ENCODE results near the gene TNNT2. TPM values are rescaled to one million over a fixed set of nuclear protein-coding genes. Genes with fewer than 3 reads are reported as not detected.

Gene TNNT2
- polyA plus RNA-seq, 2 donors, result 7.1 to 7.5 TPM

DNA sequence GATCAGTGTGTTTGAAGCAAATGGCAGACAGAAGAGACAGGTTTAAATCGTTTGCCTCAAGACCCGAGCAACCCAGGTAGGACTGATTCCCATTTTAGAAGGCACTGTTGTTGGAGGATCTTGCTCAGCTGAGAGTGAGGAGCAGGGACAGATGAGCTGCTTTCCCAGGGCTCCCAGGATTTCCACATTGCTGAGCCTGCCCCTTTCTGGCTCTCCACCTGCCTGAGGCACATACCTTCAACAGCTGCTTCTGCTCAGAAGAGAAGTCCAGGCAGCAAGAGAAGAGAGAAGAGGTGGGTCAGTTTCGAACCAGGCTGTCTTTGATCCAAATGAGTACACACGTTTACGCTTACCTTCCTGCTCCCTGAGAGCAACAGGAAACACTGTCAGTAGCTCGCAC, 5.7 kb downstream of the TNNT2 start:
- Histone ChIP-seq H3K27ac (ENCODE audit: low read depth in 2 of 2, low read length in 1 of 2) (no peak overlapping the region), H3K27me3 (ENCODE audit: control insufficient read depth in 1 of 2, insufficient read depth in 2 of 2, low read length in 2 of 2) (no peaks in the 10 kb centered on the region), H3K4me1 (ENCODE audit: control insufficient read depth in 2 of 2, insufficient read depth in 2 of 2, low read length in 1 of 2) (peaks cover 0 to 14% of the 10 kb centered on the region in 2 donors), H3K36me3 (ENCODE audit: control insufficient read depth in 2 of 2, insufficient read depth in 2 of 2, low read length in 1 of 2) (no peaks in the 10 kb centered on the region), H3K9me3 (ENCODE audit: control insufficient read depth in 2 of 2, insufficient read depth in 1 of 2, low read depth in 1 of 2, low read length in 1 of 2) (peaks cover 0 to 4% of the 10 kb centered on the region in 2 donors), H3K4me3 (ENCODE audit: low read depth in 1 of 2, low read length in 2 of 2) (no peak overlapping the region)
- WGBS, 2 donors, result 53 to 57% methylated on average over 6 of the region's 6 CpGs

DNA sequence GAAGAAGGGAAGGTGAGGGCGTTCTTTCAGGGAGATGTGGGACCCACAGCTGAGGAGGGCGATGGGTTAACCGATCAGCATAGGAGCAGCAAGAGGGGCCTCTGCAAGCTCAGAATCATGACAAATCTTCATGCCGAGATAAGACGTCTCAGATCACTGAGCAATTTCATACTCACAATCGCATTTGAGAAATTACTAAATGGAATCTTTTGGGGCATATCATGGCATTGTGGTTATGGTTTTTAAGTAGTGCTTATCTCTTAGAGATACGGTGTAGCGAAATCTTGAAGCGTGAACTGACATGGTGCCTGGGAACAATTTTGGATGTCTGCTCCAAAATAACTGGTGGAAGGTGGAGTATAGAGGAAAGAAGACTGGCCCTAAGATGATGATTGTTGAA, 6.2 kb downstream of the TNNT2 start:
- H3K36me3 ChIP-seq (ENCODE audit: control insufficient read depth in 2 of 2, insufficient read depth in 2 of 2, low read length in 1 of 2), result no peaks in the 10 kb centered on the region
- 78 to 86% methylated on average over 9 of the region's 9 CpGs for WGBS, 2 donors
- H3K27me3 ChIP-seq (ENCODE audit: control insufficient read depth in 1 of 2, insufficient read depth in 2 of 2, low read length in 2 of 2), result no peaks in the 10 kb centered on the region
- no peak overlapping the region for H3K27ac ChIP-seq (ENCODE audit: low read depth in 2 of 2, low read length in 1 of 2)
- peaks cover 0 to 11% of the 10 kb centered on the region in 2 donors for H3K4me1 ChIP-seq (ENCODE audit: control insufficient read depth in 2 of 2, insufficient read depth in 2 of 2, low read length in 1 of 2)
- H3K4me3 ChIP-seq (ENCODE audit: low read depth in 1 of 2, low read length in 2 of 2), result no peak overlapping the region
- peaks cover 0 to 4% of the 10 kb centered on the region in 2 donors for H3K9me3 ChIP-seq (ENCODE audit: control insufficient read depth in 2 of 2, insufficient read depth in 1 of 2, low read depth in 1 of 2, low read length in 1 of 2)

DNA sequence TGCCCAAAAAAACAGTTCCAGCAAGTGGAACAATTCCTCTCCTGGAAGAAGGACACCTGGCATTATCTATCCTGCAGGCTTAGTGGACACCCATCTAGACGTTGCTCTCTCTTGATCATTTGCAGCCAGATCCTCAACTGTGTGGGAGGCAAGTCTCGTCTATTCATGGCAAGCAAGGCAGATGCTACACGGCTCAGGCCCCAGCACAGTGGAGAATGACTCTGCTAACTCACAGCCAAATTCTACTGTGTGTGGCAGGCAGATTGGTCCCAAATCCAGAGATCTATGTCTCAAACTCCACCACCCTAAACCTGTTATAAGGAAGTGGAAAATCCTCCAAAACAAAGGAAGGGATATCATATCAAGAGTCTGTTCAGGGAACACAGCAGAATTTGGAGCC, 7.0 kb downstream of the TNNT2 start:
- Histone ChIP-seq H3K36me3 (ENCODE audit: control insufficient read depth in 2 of 2, insufficient read depth in 2 of 2, low read length in 1 of 2) (no peaks in the 10 kb centered on the region), H3K4me3 (ENCODE audit: low read depth in 1 of 2, low read length in 2 of 2) (no peak overlapping the region), H3K27me3 (ENCODE audit: control insufficient read depth in 1 of 2, insufficient read depth in 2 of 2, low read length in 2 of 2) (no peaks in the 10 kb centered on the region), H3K9me3 (ENCODE audit: control insufficient read depth in 2 of 2, insufficient read depth in 1 of 2, low read depth in 1 of 2, low read length in 1 of 2) (peaks cover 0 to 4% of the 10 kb centered on the region in 2 donors), H3K27ac (ENCODE audit: low read depth in 2 of 2, low read length in 1 of 2) (no peak overlapping the region), H3K4me1 (ENCODE audit: control insufficient read depth in 2 of 2, insufficient read depth in 2 of 2, low read length in 1 of 2) (peaks cover 0 to 4% of the 10 kb centered on the region in 2 donors)
- 64 to 66% methylated on average over 3 of the region's 3 CpGs for WGBS, 2 donors

DNA sequence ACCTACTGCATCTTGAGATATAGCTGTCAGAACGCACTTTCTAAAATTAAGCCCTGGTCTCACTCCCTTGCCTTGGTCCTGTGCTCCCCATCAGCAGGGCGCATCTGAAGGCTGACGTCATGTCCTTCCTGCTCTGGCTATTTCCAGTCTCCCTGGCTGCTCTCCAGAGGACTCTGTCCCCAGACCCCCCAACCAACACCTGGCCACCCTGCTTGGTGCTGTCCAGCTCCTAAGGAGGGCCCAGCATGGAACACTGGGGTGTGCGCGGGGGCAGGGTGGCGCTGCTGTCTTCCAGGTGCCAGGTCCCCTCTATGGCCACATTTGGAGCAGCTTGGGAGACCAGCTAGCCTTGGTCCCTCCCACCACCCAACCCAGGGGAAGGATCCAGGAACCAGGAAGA, 8.3 kb downstream of the TNNT2 start:
- no peaks in the 10 kb centered on the region for H3K4me1 ChIP-seq (ENCODE audit: control insufficient read depth in 2 of 2, insufficient read depth in 2 of 2, low read length in 1 of 2)
- no peak overlapping the region for H3K4me3 ChIP-seq (ENCODE audit: low read depth in 1 of 2, low read length in 2 of 2)
- no peaks in the 10 kb centered on the region for H3K27me3 ChIP-seq (ENCODE audit: control insufficient read depth in 1 of 2, insufficient read depth in 2 of 2, low read length in 2 of 2)
- H3K27ac ChIP-seq (ENCODE audit: low read depth in 2 of 2, low read length in 1 of 2), result no peak overlapping the region
- WGBS, 2 donors, result 79% methylated on average over 6 of the region's 6 CpGs
- H3K36me3 ChIP-seq (ENCODE audit: control insufficient read depth in 2 of 2, insufficient read depth in 2 of 2, low read length in 1 of 2), result no peaks in the 10 kb centered on the region
- peaks cover 0 to 4% of the 10 kb centered on the region in 2 donors for H3K9me3 ChIP-seq (ENCODE audit: control insufficient read depth in 2 of 2, insufficient read depth in 1 of 2, low read depth in 1 of 2, low read length in 1 of 2)

DNA sequence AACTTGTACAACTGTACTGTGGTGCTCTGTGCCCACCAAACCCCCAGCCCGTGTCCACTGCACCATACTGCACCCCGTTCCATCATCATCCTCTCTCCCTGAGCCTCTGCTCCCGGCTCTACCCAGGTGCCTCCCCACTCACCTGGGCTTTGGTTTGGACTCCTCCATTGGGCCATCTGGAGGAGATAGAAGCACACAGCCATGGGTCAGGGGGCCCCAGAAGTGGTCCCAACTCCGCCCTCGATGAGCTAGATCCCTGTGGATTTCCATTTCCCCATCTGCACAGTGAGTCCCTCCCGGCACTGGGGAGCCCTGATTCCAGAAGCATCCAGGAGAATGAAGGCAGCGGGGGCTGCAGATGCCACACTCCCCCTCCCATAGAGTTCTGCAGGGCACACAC, 10.8 kb downstream of the TNNT2 start:
- Histone ChIP-seq H3K27me3 (ENCODE audit: control insufficient read depth in 1 of 2, insufficient read depth in 2 of 2, low read length in 2 of 2) (no peaks in the 10 kb centered on the region), H3K4me3 (ENCODE audit: low read depth in 1 of 2, low read length in 2 of 2) (no peak overlapping the region), H3K4me1 (ENCODE audit: control insufficient read depth in 2 of 2, insufficient read depth in 2 of 2, low read length in 1 of 2) (no peaks in the 10 kb centered on the region), H3K27ac (ENCODE audit: low read depth in 2 of 2, low read length in 1 of 2) (no peak overlapping the region), H3K36me3 (ENCODE audit: control insufficient read depth in 2 of 2, insufficient read depth in 2 of 2, low read length in 1 of 2) (no peaks in the 10 kb centered on the region), H3K9me3 (ENCODE audit: control insufficient read depth in 2 of 2, insufficient read depth in 1 of 2, low read depth in 1 of 2, low read length in 1 of 2) (no peaks in the 10 kb centered on the region)
- 77 to 81% methylated on average over 7 of the region's 7 CpGs for whole genome bisulfite sequencing, 2 donors

DNA sequence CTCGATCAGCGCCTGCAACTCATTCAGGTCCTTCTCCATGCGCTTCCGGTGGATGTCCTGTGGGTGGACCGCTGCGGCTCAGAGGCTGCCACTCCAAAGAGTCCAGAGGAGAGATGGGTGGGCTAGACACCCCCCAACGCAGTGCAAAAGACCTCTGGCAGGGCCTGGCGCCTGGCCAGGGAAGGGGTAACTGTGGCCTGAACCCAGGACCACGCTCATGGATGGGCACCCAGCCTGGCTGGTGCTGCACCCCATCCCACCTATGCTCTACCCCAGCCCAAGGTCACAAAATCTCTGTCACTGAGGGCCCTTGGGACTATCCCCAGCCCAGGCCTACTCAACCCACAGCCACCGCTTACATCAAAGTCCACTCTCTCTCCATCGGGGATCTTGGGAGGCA, 12.2 kb downstream of the TNNT2 start:
- Histone ChIP-seq H3K4me3 (ENCODE audit: low read depth in 1 of 2, low read length in 2 of 2) (no peak overlapping the region), H3K27me3 (ENCODE audit: control insufficient read depth in 1 of 2, insufficient read depth in 2 of 2, low read length in 2 of 2) (no peaks in the 10 kb centered on the region), H3K4me1 (ENCODE audit: control insufficient read depth in 2 of 2, insufficient read depth in 2 of 2, low read length in 1 of 2) (no peaks in the 10 kb centered on the region), H3K36me3 (ENCODE audit: control insufficient read depth in 2 of 2, insufficient read depth in 2 of 2, low read length in 1 of 2) (no peaks in the 10 kb centered on the region), H3K27ac (ENCODE audit: low read depth in 2 of 2, low read length in 1 of 2) (no peak overlapping the region), H3K9me3 (ENCODE audit: control insufficient read depth in 2 of 2, insufficient read depth in 1 of 2, low read depth in 1 of 2, low read length in 1 of 2) (no peaks in the 10 kb centered on the region)
- WGBS, 2 donors, result 81 to 90% methylated on average over 10 to 11 of the region's 11 CpGs

DNA sequence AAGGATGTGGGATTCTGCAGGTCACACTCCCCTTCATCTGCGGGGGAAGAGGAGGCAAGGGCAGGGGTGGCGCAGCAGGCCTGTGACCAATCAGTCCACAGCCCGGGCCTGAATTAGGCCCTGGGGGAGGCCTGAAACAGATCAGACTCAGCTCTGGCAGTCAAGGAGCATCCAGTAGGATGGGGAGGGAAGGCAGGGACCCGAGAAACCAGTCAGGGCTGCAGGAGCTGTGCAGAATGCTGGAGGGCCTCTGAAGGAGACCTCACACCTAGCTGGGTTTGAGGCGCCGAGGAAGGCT, 12.7 kb downstream of the TNNT2 start:
- 85 to 89% methylated on average over 6 of the region's 6 CpGs for WGBS, 2 donors
- H3K36me3 ChIP-seq (ENCODE audit: control insufficient read depth in 2 of 2, insufficient read depth in 2 of 2, low read length in 1 of 2), result no peaks in the 10 kb centered on the region
- no peaks in the 10 kb centered on the region for H3K4me1 ChIP-seq (ENCODE audit: control insufficient read depth in 2 of 2, insufficient read depth in 2 of 2, low read length in 1 of 2)
- H3K4me3 ChIP-seq (ENCODE audit: low read depth in 1 of 2, low read length in 2 of 2), result no peak overlapping the region
- H3K27me3 ChIP-seq (ENCODE audit: control insufficient read depth in 1 of 2, insufficient read depth in 2 of 2, low read length in 2 of 2), result no peaks in the 10 kb centered on the region
- H3K27ac ChIP-seq (ENCODE audit: low read depth in 2 of 2, low read length in 1 of 2), result no peak overlapping the region
- no peaks in the 10 kb centered on the region for H3K9me3 ChIP-seq (ENCODE audit: control insufficient read depth in 2 of 2, insufficient read depth in 1 of 2, low read depth in 1 of 2, low read length in 1 of 2)

DNA sequence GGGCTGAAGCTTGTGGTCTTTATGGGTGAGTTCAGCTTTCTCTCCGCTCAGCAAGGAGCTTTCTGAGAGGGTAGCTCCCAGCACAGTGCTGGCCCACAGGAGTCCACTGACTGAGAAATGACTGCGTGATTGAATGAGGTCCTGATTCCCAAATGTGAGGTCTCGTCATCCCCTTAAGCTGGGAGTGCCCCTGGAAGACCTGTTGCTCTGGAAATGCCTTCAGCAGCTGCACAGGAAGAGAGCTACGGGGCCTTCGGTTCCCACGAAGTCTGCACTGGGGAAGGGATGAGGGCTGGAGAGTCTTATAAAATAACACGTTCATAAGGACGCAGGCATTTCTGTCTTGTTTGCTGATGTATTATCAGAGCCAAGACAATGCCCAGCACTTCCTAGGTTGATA, 14.0 kb downstream of the TNNT2 start:
- H3K27me3 ChIP-seq (ENCODE audit: control insufficient read depth in 1 of 2, insufficient read depth in 2 of 2, low read length in 2 of 2), result no peaks in the 10 kb centered on the region
- 76 to 81% methylated on average over 8 of the region's 8 CpGs for WGBS, 2 donors

DNA sequence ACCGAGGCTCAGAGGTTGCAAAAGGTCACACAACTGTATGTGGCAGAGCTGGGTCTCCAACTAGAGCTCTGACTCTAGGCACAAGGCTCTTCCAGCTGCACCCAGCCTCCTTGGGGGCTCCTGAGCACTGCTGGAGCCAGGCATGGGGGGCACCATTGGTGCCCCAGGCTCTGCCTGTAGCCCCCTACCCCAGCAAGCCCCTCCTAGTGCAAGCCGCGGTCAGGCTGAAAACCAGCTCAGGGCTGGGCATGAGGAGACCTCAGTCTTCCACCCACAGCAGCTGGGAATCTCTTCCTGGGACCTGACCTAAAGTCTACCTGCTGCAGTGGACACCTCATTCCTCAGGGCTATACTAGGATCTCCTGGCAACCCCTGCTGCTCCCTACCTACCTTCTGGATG, 14.6 kb downstream of the TNNT2 start:
- no peak overlapping the region for H3K4me3 ChIP-seq (ENCODE audit: low read depth in 1 of 2, low read length in 2 of 2)
- no peak overlapping the region for H3K27ac ChIP-seq (ENCODE audit: low read depth in 2 of 2, low read length in 1 of 2)
- H3K36me3 ChIP-seq (ENCODE audit: control insufficient read depth in 2 of 2, insufficient read depth in 2 of 2, low read length in 1 of 2), result no peaks in the 10 kb centered on the region
- H3K4me1 ChIP-seq (ENCODE audit: control insufficient read depth in 2 of 2, insufficient read depth in 2 of 2, low read length in 1 of 2), result peaks cover 0 to 5% of the 10 kb centered on the region in 2 donors
- no peaks in the 10 kb centered on the region for H3K9me3 ChIP-seq (ENCODE audit: control insufficient read depth in 2 of 2, insufficient read depth in 1 of 2, low read depth in 1 of 2, low read length in 1 of 2)
- no peaks in the 10 kb centered on the region for H3K27me3 ChIP-seq (ENCODE audit: control insufficient read depth in 1 of 2, insufficient read depth in 2 of 2, low read length in 2 of 2)
- WGBS, 2 donors, result 91 to 94% methylated on average over 3 of the region's 3 CpGs

More for the DNA sequence above, 14.0 kb downstream of the TNNT2 start:
- Histone ChIP-seq H3K27ac (ENCODE audit: low read depth in 2 of 2, low read length in 1 of 2) (no peak overlapping the region), H3K36me3 (ENCODE audit: control insufficient read depth in 2 of 2, insufficient read depth in 2 of 2, low read length in 1 of 2) (no peaks in the 10 kb centered on the region), H3K4me1 (ENCODE audit: control insufficient read depth in 2 of 2, insufficient read depth in 2 of 2, low read length in 1 of 2) (no peaks in the 10 kb centered on the region), H3K9me3 (ENCODE audit: control insufficient read depth in 2 of 2, insufficient read depth in 1 of 2, low read depth in 1 of 2, low read length in 1 of 2) (no peaks in the 10 kb centered on the region), H3K4me3 (ENCODE audit: low read depth in 1 of 2, low read length in 2 of 2) (no peak overlapping the region)

DNA sequence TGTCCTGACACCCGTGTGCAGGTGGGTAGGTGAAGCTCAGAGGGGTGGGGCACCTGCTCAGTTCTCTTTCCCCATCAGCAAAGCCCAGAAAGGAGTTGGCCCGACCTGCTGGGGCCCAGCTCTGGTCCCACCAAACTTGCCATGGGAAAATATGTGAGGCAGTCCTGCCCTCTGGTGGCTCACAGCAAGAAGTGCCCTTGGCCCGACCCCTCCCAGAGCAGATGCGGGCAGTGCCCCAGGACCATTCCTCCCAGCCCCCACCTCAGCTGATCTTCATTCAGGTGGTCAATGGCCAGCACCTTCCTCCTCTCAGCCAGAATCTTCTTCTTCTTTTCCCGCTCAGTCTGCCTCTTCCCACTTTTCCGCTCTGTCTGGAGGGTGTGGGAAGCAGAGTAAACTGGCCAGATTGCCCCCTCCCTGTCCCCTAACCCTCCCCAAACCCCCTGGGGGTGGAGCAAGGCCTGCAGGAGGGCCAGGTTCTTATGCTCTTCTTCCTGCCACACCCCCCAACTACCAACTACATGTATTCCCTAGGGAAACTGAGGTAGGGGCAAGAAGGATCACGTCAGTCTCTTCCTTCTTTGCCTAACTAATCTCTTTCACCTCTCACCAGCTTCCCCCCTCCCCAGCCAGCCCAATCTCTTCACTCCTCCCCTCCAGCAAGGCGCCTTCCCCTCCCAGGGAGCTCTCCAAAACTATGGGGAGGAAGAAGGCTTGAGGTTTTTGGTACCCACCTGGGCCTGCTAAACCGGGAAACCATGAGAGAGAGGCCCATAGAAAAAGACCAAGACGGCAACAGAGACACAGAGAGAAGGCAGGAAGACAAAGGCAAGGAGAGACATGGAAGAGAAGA, 15.6 kb downstream of the TNNT2 start:
- no peaks in the 10 kb centered on the region for H3K9me3 ChIP-seq (ENCODE audit: control insufficient read depth in 2 of 2, insufficient read depth in 1 of 2, low read depth in 1 of 2, low read length in 1 of 2)
- no peak overlapping the region for H3K27ac ChIP-seq (ENCODE audit: low read depth in 2 of 2, low read length in 1 of 2)
- H3K4me1 ChIP-seq (ENCODE audit: control insufficient read depth in 2 of 2, insufficient read depth in 2 of 2, low read length in 1 of 2), result peaks cover 0 to 6% of the 10 kb centered on the region in 2 donors

More for the DNA sequence above, 15.6 kb downstream of the TNNT2 start:
- 47 to 48% methylated on average over 10 of the region's 10 CpGs for WGBS, 2 donors
- Histone ChIP-seq H3K27me3 (ENCODE audit: control insufficient read depth in 1 of 2, insufficient read depth in 2 of 2, low read length in 2 of 2) (no peaks in the 10 kb centered on the region), H3K36me3 (ENCODE audit: control insufficient read depth in 2 of 2, insufficient read depth in 2 of 2, low read length in 1 of 2) (no peaks in the 10 kb centered on the region), H3K4me3 (ENCODE audit: low read depth in 1 of 2, low read length in 2 of 2) (no peak overlapping the region)

Measured in esophagus (tissue), 2 donors.